Hepatocyte (in vitro differentiated cells): ENCODE data around the gene TTC9C. TPM values are rescaled to one million over a fixed set of nuclear protein-coding genes. Genes with fewer than 3 reads are reported as not detected.
"Not testable (repeated sequence)": the region's sequence is repeated elsewhere in the genome, so short reads cannot be mapped to it uniquely, and the experiment has no call there.

Experiments used
- DNase-seq: peaks from one replicate; pipeline ENCODE4 v3.0.0-alpha.2; 2016; ENCODE audit warnings: low spot score
- H2AFZ ChIP-seq: fragments of 200-600 bp; sonication (generic); 2 replicates; pipeline ENCODE4 v1.6.0; 2016; ENCODE audit warnings: antibody characterized with exemption, mild to moderate bottlenecking
- H3K27ac ChIP-seq: fragments of 200-600 bp; sonication (generic); 2 replicates; pipeline ENCODE4 v1.5.1; 2016; ENCODE audit warnings: mild to moderate bottlenecking
- H3K27me3 ChIP-seq: fragments of 200-600 bp; sonication (generic); 2 replicates; pipeline ENCODE4 v1.6.1; 2016
- H3K36me3 ChIP-seq: fragments of 200-600 bp; sonication (generic); replicated peaks from 2 replicates; pipeline ENCODE4 v1.5.1; 2016; ENCODE audit warnings: low read depth; ENCODE audit not compliant: insufficient read depth
- H3K4me1 ChIP-seq: fragments of 200-600 bp; sonication (generic); 2 replicates; pipeline ENCODE4 v1.5.1; 2016; ENCODE audit warnings: mild to moderate bottlenecking, moderate library complexity; ENCODE audit not compliant: insufficient read depth
- H3K4me2 ChIP-seq: fragments of 200-600 bp; sonication (generic); 2 replicates; pipeline ENCODE4 v1.6.0; 2016
- H3K4me3 ChIP-seq: fragments of 200-600 bp; sonication (generic); 2 replicates; pipeline ENCODE4 v1.5.1; 2016; ENCODE audit warnings: mild to moderate bottlenecking
- H3K79me2 ChIP-seq: fragments of 200-600 bp; sonication (generic); 2 replicates; pipeline ENCODE4 v1.6.0; 2017; ENCODE audit warnings: mild to moderate bottlenecking
- H3K9me2 ChIP-seq: fragments of 200-600 bp; sonication (generic); replicated peaks from 2 replicates; pipeline ENCODE4 v1.6.0; 2017; ENCODE audit warnings: mild to moderate bottlenecking; ENCODE audit not compliant: insufficient read depth
- H3K9me3 ChIP-seq: fragments of 200-600 bp; sonication (generic); 2 replicates; pipeline ENCODE4 v1.5.1; 2016; ENCODE audit warnings: low read depth, mild to moderate bottlenecking
- H4K20me1 ChIP-seq: fragments of 200-600 bp; sonication (generic); 2 replicates; pipeline ENCODE4 v1.6.0; 2016; ENCODE audit warnings: mild to moderate bottlenecking; ENCODE audit not compliant: insufficient read depth, poor library complexity, severe bottlenecking
- CTCF ChIP-seq: fragments of 200-600 bp; sonication (generic); IDR thresholded peaks from 2 replicates; pipeline ENCODE4 v1.5.1; 2016; ENCODE audit warnings: antibody characterized with exemption, mild to moderate bottlenecking; ENCODE audit not compliant: poor library complexity
- EZH2 ChIP-seq: fragments of 200-600 bp; sonication (generic); IDR thresholded peaks from 2 replicates; pipeline ENCODE4 v1.6.1; 2016; ENCODE audit warnings: antibody characterized with exemption, mild to moderate bottlenecking, borderline replicate concordance
- EZH2phosphoT487 ChIP-seq: fragments of 200-600 bp; sonication (generic); IDR thresholded peaks from one replicate; pipeline ENCODE4 v1.6.1; 2018; ENCODE audit warnings: antibody characterized with exemption, mild to moderate bottlenecking, low read depth, moderate library complexity; ENCODE audit not compliant: unreplicated experiment, severe bottlenecking
- WGBS: methylation state at CpG from one replicate; pipeline ENCODE4 v1.1.6; 2016; ENCODE audit warnings: low lambda C conversion rate; ENCODE audit errors: missing lambda C conversion rate; 5-methylcytosine and 5-hydroxymethylcytosine counted together
- polyA plus RNA-seq: library from polyadenylated mRNA; unstranded; fragments of >200 nt; fragmentation: Nextera tagmentation; extraction: Ambion mirVana; gene quantifications from 2 replicates; pipeline ENCODE4 v1.2.1, GENCODE V29; 2016
- total RNA-seq: library from RNA; depleted of rRNA; stranded (reverse); fragments of >200 nt; gene quantifications from 2 replicates; pipeline ENCODE4 v1.2.3, GENCODE V29; 2014

Gene TTC9C
- total and polyA plus RNA-seq, 2 experiments from 2014 or later = 26.3 to 35.4 TPM

- DNase-seq = peak; percentile 98
- Histone ChIP-seq H3K4me1 (peaks cover 12% of the 10 kb centered on the region), H3K4me2 (peak within 1 kb of the TSS; percentile 75), H3K27ac (peak within 1 kb of the TSS; percentile 91), H3K79me2 (peaks cover 32% of the 10 kb centered on the region), H3K4me3 (peak within 1 kb of the TSS; percentile 67), H2AFZ (peak within 1 kb of the TSS; percentile 70), H3K36me3 (no peaks in the 10 kb centered on the region), H4K20me1 (no peaks in the 10 kb centered on the region), H3K27me3 (no peaks in the 10 kb centered on the region), H3K9me2 (no peaks in the 10 kb centered on the region), H3K9me3 (no peaks in the 10 kb centered on the region)
- 1% methylated on average over 40 of the region's 47 CpGs for WGBS
- TF ChIP-seq CTCF (no peak), EZH2phosphoT487 (no peak), EZH2 (no peak)
Measured at GRCh38 chr11:62753736-62754603, 25.7 kb downstream of the TTC9C start, which contains the start of gene ZBTB3. TSS of gene ZBTB3 (minus strand) at chr11:62754160. CDS start at chr11:62753664, 496 bp downstream.

GRCh38 chr11:62755086-62755615 lies 26.9 kb downstream of the TTC9C start:
- TF ChIP-seq EZH2 (no peak), CTCF (no peak), EZH2phosphoT487 (no peak)
- Histone ChIP-seq H3K4me2 (no peak overlapping the region), H3K9me3 (no peaks in the 10 kb centered on the region), H4K20me1 (no peaks in the 10 kb centered on the region), H2AFZ (no peak overlapping the region), H3K4me1 (peaks cover 12% of the 10 kb centered on the region), H3K79me2 (peaks cover 28% of the 10 kb centered on the region), H3K36me3 (no peaks in the 10 kb centered on the region), H3K27me3 (no peaks in the 10 kb centered on the region), H3K27ac (no peak overlapping the region), H3K4me3 (no peak overlapping the region), H3K9me2 (no peaks in the 10 kb centered on the region)
- DNase-seq = no peak
- WGBS = 87% methylated on average over 10 of the region's 10 CpGs

GRCh38 chr11:62757846-62758788 lies 29.8 kb downstream of the TTC9C start:
- Histone ChIP-seq H3K27ac (no peak overlapping the region), H3K27me3 (no peaks in the 10 kb centered on the region), H3K9me3 (no peaks in the 10 kb centered on the region), H3K4me1 (peaks cover 10% of the 10 kb centered on the region), H3K4me3 (no peak overlapping the region), H3K4me2 (no peak overlapping the region), H2AFZ (no peak overlapping the region), H3K36me3 (no peaks in the 10 kb centered on the region), H4K20me1 (no peaks in the 10 kb centered on the region), H3K9me2 (no peaks in the 10 kb centered on the region), H3K79me2 (peaks cover 14% of the 10 kb centered on the region)
- no peak for DNase-seq
- no peak for TF ChIP-seq EZH2
- no peak for TF ChIP-seq EZH2phosphoT487
- TF ChIP-seq CTCF = no peak
- WGBS = 55% methylated on average over 9 of the region's 9 CpGs

GRCh38 chr11:62760867-62761227 lies 32.6 kb downstream of the TTC9C start:
- peak overlapping the region; percentile 23 for H3K4me3 ChIP-seq
- H3K4me2 ChIP-seq = peak overlapping the region; percentile 86
- not testable (repeated sequence) for H4K20me1 ChIP-seq, H3K36me3 ChIP-seq, H3K9me3 ChIP-seq, H3K4me1 ChIP-seq, H3K27me3 ChIP-seq, DNase-seq, H3K9me2 ChIP-seq
- H3K79me2 ChIP-seq = peaks cover 21% of the 10 kb centered on the region
- 46% methylated on average over 9 of the region's 9 CpGs for WGBS
- peak overlapping the region; percentile 64 for H2AFZ ChIP-seq
- peak overlapping the region; percentile 63 for H3K27ac ChIP-seq
